ENCODE data around the gene CDKAL1.

DNA sequence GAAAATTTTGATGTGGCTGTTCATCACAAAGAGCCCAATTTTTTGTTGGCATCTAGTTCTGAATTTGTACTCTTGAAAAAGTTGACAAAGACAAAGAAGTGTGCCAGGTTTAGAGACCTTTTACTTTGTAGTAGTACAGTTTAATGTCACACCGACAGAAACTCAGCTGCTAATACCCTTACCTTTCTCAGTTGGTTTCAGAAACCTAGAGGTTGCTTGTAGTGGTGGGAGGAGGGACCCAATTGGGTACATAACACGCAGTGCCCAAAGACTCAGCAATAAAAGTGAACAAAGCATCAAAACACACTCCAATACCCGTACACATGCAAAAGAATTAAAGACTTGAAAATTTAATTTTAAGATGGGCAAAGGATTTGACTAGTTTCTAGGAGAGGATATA, 203.7 kb downstream of the CDKAL1 start:
- TF ChIP-seq, protein P1, sequence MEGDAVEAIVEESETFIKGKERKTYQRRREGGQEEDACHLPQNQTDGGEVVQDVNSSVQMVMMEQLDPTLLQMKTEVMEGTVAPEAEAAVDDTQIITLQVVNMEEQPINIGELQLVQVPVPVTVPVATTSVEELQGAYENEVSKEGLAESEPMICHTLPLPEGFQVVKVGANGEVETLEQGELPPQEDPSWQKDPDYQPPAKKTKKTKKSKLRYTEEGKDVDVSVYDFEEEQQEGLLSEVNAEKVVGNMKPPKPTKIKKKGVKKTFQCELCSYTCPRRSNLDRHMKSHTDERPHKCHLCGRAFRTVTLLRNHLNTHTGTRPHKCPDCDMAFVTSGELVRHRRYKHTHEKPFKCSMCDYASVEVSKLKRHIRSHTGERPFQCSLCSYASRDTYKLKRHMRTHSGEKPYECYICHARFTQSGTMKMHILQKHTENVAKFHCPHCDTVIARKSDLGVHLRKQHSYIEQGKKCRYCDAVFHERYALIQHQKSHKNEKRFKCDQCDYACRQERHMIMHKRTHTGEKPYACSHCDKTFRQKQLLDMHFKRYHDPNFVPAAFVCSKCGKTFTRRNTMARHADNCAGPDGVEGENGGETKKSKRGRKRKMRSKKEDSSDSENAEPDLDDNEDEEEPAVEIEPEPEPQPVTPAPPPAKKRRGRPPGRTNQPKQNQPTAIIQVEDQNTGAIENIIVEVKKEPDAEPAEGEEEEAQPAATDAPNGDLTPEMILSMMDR (IDR thresholded peaks at IDR 0.05): no peak
- TF ChIP-seq POLR2A (IDR thresholded peaks at IDR 0.05) (no peak), POLR2AphosphoS5 (IDR thresholded peaks at IDR 0.05) (no peak)
